ENCODE data around the gene MARCHF10. TPM values are rescaled to one million over a fixed set of nuclear protein-coding genes. Genes with fewer than 3 reads are reported as not detected.

MARCHF10 gene
- total RNA-seq, 2 experiments from 2014 or later: not detected

GRCh38 chr17:62679866-62680377, 128.2 kb downstream of the MARCHF10 start:
- ChIA-PET CTCF (ENCODE audit: unreplicated experiment) (no interaction called here), POLR2A (no interaction called here)
- no peak overlapping the region for H3K4me3 ChIP-seq (ENCODE audit: low read depth, low read length, poor library complexity, severe bottlenecking)
- no peak overlapping the region for H3K4me2 ChIP-seq (ENCODE audit: low read length)
- no TSS peak for BruUV-seq (replicated peaks)
- H3K79me2 ChIP-seq (ENCODE audit: insufficient read depth, low read depth, low read length): no peaks in the 10 kb centered on the region
- no peaks in the 10 kb centered on the region for H3K9me2 ChIP-seq (ENCODE audit: insufficient read depth, low read length)
- H4K20me1 ChIP-seq (ENCODE audit: insufficient read depth, low read length): no peaks in the 10 kb centered on the region
- intact Hi-C loops (cut with micrococcal nuclease; ENCODE audit: unreplicated experiment): no loop called here
- DNase-seq (ENCODE audit: low spot score): no peak
- H3K27ac ChIP-seq (ENCODE audit: low read depth, low read length, poor library complexity, severe bottlenecking): no peak overlapping the region
- H2AFZ ChIP-seq (ENCODE audit: low read length): no peak overlapping the region
- H3K4me1 ChIP-seq (ENCODE audit: insufficient read depth, low read length, poor library complexity, severe bottlenecking): no peaks in the 10 kb centered on the region
- TF ChIP-seq EZH2phosphoT487 (IDR thresholded peaks at IDR 0.05; ENCODE audit: borderline replicate concordance, low read depth, low read length) (no peak), CTCF (conservative IDR thresholded peaks at IDR 0.05; ENCODE audit: low read length) (no peak)
- no peaks in the 10 kb centered on the region for H3K9me3 ChIP-seq (ENCODE audit: low read length)
- H3K36me3 ChIP-seq (ENCODE audit: insufficient read depth, low read length): no peaks in the 10 kb centered on the region

GRCh38 chr17:62678214-62678919, 129.7 kb downstream of the MARCHF10 start:
- CTCF ChIA-PET (ENCODE audit: unreplicated experiment): no interaction called here
- intact Hi-C loops (cut with micrococcal nuclease; ENCODE audit: unreplicated experiment): no loop called here

More at GRCh38 chr17:62678214-62678919, 129.7 kb downstream of the MARCHF10 start:
- POLR2A ChIA-PET: no interaction called here
- no peak overlapping the region for H3K27ac ChIP-seq (ENCODE audit: low read depth, low read length, poor library complexity, severe bottlenecking)
- H3K4me3 ChIP-seq (ENCODE audit: low read depth, low read length, poor library complexity, severe bottlenecking): no peak overlapping the region
- H3K36me3 ChIP-seq (ENCODE audit: insufficient read depth, low read length): no peaks in the 10 kb centered on the region
- H3K79me2 ChIP-seq (ENCODE audit: insufficient read depth, low read depth, low read length): no peaks in the 10 kb centered on the region
- H3K4me2 ChIP-seq (ENCODE audit: low read length): no peak overlapping the region
- BruUV-seq (replicated peaks): no TSS peak
- no peak overlapping the region for H2AFZ ChIP-seq (ENCODE audit: low read length)
- H4K20me1 ChIP-seq (ENCODE audit: insufficient read depth, low read length): no peaks in the 10 kb centered on the region
- no peaks in the 10 kb centered on the region for H3K4me1 ChIP-seq (ENCODE audit: insufficient read depth, low read length, poor library complexity, severe bottlenecking)
- no peaks in the 10 kb centered on the region for H3K9me2 ChIP-seq (ENCODE audit: insufficient read depth, low read length)
- H3K9me3 ChIP-seq (ENCODE audit: low read length): no peaks in the 10 kb centered on the region
- TF ChIP-seq CTCF (conservative IDR thresholded peaks at IDR 0.05; ENCODE audit: low read length): no peak
- TF ChIP-seq EZH2phosphoT487 (IDR thresholded peaks at IDR 0.05; ENCODE audit: borderline replicate concordance, low read depth, low read length): no peak
- DNase-seq (ENCODE audit: low spot score): no peak
